ENCODE results near the gene NFXL1. TPM values are rescaled to one million over a fixed set of nuclear protein-coding genes. Genes with fewer than 3 reads are reported as not detected.
"Not testable (repeated sequence)": the region's sequence is repeated elsewhere in the genome, so short reads cannot be mapped to it uniquely, and the experiment has no call there.

The NFXL1 gene
- total RNA-seq, 2 donors from 2014 or later, result 9.8 to 11.7 TPM

GRCh38 chr4:47926667-47927258, 12.4 kb upstream of the NFXL1 start:
- TF ChIP-seq CTCF (IDR thresholded peaks at IDR 0.05), result peak; percentile 55
- H3K4me3 ChIP-seq, result peak overlapping the region; percentile 16
- H3K27ac ChIP-seq, result no peak overlapping the region
- intact Hi-C loops (cut with DNase I), result loop anchor here (5.0 kb wide), 2 partner anchors 161 to 254 kb away; no protein-coding TSS in a partner anchor
- H3K36me3 ChIP-seq, result no peaks in the 10 kb centered on the region
- no peaks in the 10 kb centered on the region for H3K27me3 ChIP-seq
- H3K4me1 ChIP-seq, result no peaks in the 10 kb centered on the region
- H3K9ac ChIP-seq (ENCODE audit: low read depth in 2 of 2, low read length in 2 of 2), result peak overlapping the region in 1 of 2 donors; percentile 58
- DNase-seq, result peak; percentile 71
- H3K9me3 ChIP-seq, result no peaks in the 10 kb centered on the region

- H3K9ac ChIP-seq (ENCODE audit: low read depth in 2 of 2, low read length in 2 of 2); H3K27ac ChIP-seq; H3K36me3 ChIP-seq; H3K4me1 ChIP-seq; intact Hi-C loops (cut with DNase I); H3K4me3 ChIP-seq; DNase-seq; H3K9me3 ChIP-seq; H3K27me3 ChIP-seq: not testable (repeated sequence)
These were observed 8.9 kb upstream of the NFXL1 start for GRCh38 chr4:47923261-47923608.

GRCh38 chr4:47922436-47923260, 8.3 kb upstream of the NFXL1 start:
- DNase-seq; H3K27ac ChIP-seq; intact Hi-C loops (cut with DNase I); H3K9ac ChIP-seq (ENCODE audit: low read depth in 2 of 2, low read length in 2 of 2); H3K9me3 ChIP-seq; H3K27me3 ChIP-seq; H3K4me3 ChIP-seq; H3K4me1 ChIP-seq; H3K36me3 ChIP-seq: not testable (repeated sequence)

GRCh38 chr4:47917163-47917562, 2.8 kb upstream of the NFXL1 start:
- H3K27me3 ChIP-seq; H3K36me3 ChIP-seq; DNase-seq; intact Hi-C loops (cut with DNase I); H3K9ac ChIP-seq (ENCODE audit: low read depth in 2 of 2, low read length in 2 of 2); H3K27ac ChIP-seq; H3K4me3 ChIP-seq; H3K9me3 ChIP-seq; H3K4me1 ChIP-seq: not testable (repeated sequence)

- intact Hi-C loops (cut with DNase I), result no loop called here
- no peak for TF ChIP-seq CTCF (IDR thresholded peaks at IDR 0.05)
- no peak for DNase-seq
- no peaks in the 10 kb centered on the region for H3K27me3 ChIP-seq
- H3K27ac ChIP-seq, result no peak overlapping the region
- no peaks in the 10 kb centered on the region for H3K9me3 ChIP-seq
- no peaks in the 10 kb centered on the region for H3K36me3 ChIP-seq
- H3K9ac ChIP-seq (ENCODE audit: low read depth in 2 of 2, low read length in 2 of 2), result no peak overlapping the region
- no peak overlapping the region for H3K4me3 ChIP-seq
- H3K4me1 ChIP-seq, result no peaks in the 10 kb centered on the region
These were observed 995 bp upstream of the NFXL1 start for GRCh38 chr4:47915378-47915777.

GRCh38 chr4:47914926-47915237, 499 bp upstream of the NFXL1 start:
- intact Hi-C loops (cut with DNase I), result no loop called here
- no peaks in the 10 kb centered on the region for H3K4me1 ChIP-seq
- H3K27me3 ChIP-seq, result no peaks in the 10 kb centered on the region
- no peak overlapping the region for H3K27ac ChIP-seq
- H3K4me3 ChIP-seq, result peak overlapping the region; percentile 96
- no peak for TF ChIP-seq CTCF (IDR thresholded peaks at IDR 0.05)
- H3K36me3 ChIP-seq, result no peaks in the 10 kb centered on the region
- H3K9me3 ChIP-seq, result no peaks in the 10 kb centered on the region
- peak overlapping the region in 1 of 2 donors; percentile 67 for H3K9ac ChIP-seq (ENCODE audit: low read depth in 2 of 2, low read length in 2 of 2)
- DNase-seq, result no peak

GRCh38 chr4:47913861-47914219, 543 bp downstream of the NFXL1 start:
- no peaks in the 10 kb centered on the region for H3K9me3 ChIP-seq
- peak overlapping the region; percentile 84 for H3K27ac ChIP-seq
- intact Hi-C loops (cut with DNase I), result no loop called here
- H3K36me3 ChIP-seq, result no peaks in the 10 kb centered on the region
- H3K4me3 ChIP-seq, result peak overlapping the region; percentile 96
- peak; percentile 63 for DNase-seq
- H3K9ac ChIP-seq (ENCODE audit: low read depth in 2 of 2, low read length in 2 of 2), result peak overlapping the region; percentile 91 to 94
- TF ChIP-seq CTCF (IDR thresholded peaks at IDR 0.05), result no peak
- H3K4me1 ChIP-seq, result no peaks in the 10 kb centered on the region
- H3K27me3 ChIP-seq, result no peaks in the 10 kb centered on the region

Measured in colonic mucosa (tissue), 4 donors.